HG03558 (cell line): Measurements from ENCODE around the gene NEURL1.

Experiments
- ATAC-seq: cut with Tn5 transposase; IDR thresholded peaks from one replicate; pipeline ENCODE4 v1.9.1; 2021; ENCODE audit warnings: moderate number of reproducible peaks; ENCODE audit not compliant: unreplicated experiment; ENCODE audit errors: extremely low read depth

NEURL1 gene

GRCh38 chr10:103578782-103579382 lies 85.4 kb downstream of the NEURL1 start:
- ATAC-seq = no peak

- ATAC-seq = no peak
Measured at GRCh38 chr10:103580011-103580410, 86.5 kb downstream of the NEURL1 start.

GRCh38 chr10:103580430-103580829 lies 86.9 kb downstream of the NEURL1 start:
- no peak for ATAC-seq

- no peak for ATAC-seq
Measured at GRCh38 chr10:103581499-103581898, 88.0 kb downstream of the NEURL1 start.

GRCh38 chr10:103582331-103583123 lies 89.0 kb downstream of the NEURL1 start:
- no peak for ATAC-seq

GRCh38 chr10:103583871-103584215 lies 90.3 kb downstream of the NEURL1 start:
- ATAC-seq = no peak

GRCh38 chr10:103584216-103585010 lies 90.9 kb downstream of the NEURL1 start:
- ATAC-seq = no peak

GRCh38 chr10:103585011-103585405 lies 91.5 kb downstream of the NEURL1 start:
- ATAC-seq = no peak

- no peak for ATAC-seq
Measured at GRCh38 chr10:103587073-103587472, 93.6 kb downstream of the NEURL1 start.

- no peak for ATAC-seq
Measured at GRCh38 chr10:103589074-103589630, 95.6 kb downstream of the NEURL1 start.

GRCh38 chr10:103590060-103590459 lies 96.6 kb downstream of the NEURL1 start:
- ATAC-seq = no peak

- no peak for ATAC-seq
Measured at GRCh38 chr10:103590744-103591291, 97.3 kb downstream of the NEURL1 start.

GRCh38 chr10:103592186-103593021 lies 98.9 kb downstream of the NEURL1 start:
- no peak for ATAC-seq

- no peak for ATAC-seq
Measured at GRCh38 chr10:103593022-103593570, 99.6 kb downstream of the NEURL1 start.

- ATAC-seq = no peak
Measured at GRCh38 chr10:103595933-103596726, 102.6 kb downstream of the NEURL1 start.

GRCh38 chr10:103597003-103597402 lies 103.5 kb downstream of the NEURL1 start:
- no peak for ATAC-seq

GRCh38 chr10:103598654-103599115 lies 105.2 kb downstream of the NEURL1 start:
- no peak for ATAC-seq

GRCh38 chr10:103599211-103599610 lies 105.7 kb downstream of the NEURL1 start:
- ATAC-seq = no peak

GRCh38 chr10:103599907-103600306 lies 106.4 kb downstream of the NEURL1 start:
- ATAC-seq = no peak
